ENCODE results near the gene LIPT2. TPM values are rescaled to one million over a fixed set of nuclear protein-coding genes. Genes with fewer than 3 reads are reported as not detected.

Gene LIPT2
- total RNA-seq, result 1.2 and 3.0 TPM in 2 replicates

DNA sequence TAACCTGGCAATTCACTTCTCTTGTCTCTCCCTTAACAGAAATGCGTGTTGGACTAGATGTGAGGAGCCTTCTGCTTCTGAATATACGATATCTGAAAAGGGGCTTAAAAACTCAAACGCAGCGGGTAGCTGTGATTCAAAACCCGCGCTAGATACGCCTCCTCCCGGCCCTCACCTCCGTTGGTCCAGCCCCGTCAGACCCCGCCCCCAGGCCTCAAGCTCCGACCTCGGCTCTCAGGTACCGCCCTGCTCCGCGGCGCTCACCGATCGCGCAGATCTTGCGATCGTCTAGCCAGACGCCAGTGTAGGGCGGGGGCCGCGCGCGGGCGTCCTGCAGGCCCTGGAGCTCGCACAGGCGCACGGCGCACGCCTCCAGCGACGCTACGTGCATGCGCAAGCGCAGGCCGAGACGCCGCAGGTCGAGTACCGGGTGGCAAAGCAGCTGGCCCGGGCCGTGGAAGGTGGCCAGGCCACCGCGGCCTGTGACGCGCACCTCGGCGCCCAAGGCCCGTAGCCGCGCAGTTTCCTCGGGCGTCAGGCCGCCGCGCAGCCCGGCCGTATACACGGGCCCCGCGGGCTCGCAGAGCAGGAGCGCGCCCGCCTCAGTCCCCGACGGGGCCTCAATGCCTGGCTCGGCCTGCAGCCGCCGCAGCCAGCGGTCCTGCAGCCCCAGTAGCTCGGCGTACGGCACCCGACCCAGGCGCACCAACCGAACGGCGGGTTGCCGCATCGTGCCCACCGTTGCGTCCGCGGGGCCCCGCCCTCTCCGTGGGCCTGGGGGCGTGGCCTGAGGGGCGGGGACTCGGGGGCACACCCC, at the start of gene LIPT2:
TSS of gene LIPT2 (minus strand) at position 751 of the 817 bp plus-strand sequence. CDS start at position 730, 21 bp downstream.

DNA sequence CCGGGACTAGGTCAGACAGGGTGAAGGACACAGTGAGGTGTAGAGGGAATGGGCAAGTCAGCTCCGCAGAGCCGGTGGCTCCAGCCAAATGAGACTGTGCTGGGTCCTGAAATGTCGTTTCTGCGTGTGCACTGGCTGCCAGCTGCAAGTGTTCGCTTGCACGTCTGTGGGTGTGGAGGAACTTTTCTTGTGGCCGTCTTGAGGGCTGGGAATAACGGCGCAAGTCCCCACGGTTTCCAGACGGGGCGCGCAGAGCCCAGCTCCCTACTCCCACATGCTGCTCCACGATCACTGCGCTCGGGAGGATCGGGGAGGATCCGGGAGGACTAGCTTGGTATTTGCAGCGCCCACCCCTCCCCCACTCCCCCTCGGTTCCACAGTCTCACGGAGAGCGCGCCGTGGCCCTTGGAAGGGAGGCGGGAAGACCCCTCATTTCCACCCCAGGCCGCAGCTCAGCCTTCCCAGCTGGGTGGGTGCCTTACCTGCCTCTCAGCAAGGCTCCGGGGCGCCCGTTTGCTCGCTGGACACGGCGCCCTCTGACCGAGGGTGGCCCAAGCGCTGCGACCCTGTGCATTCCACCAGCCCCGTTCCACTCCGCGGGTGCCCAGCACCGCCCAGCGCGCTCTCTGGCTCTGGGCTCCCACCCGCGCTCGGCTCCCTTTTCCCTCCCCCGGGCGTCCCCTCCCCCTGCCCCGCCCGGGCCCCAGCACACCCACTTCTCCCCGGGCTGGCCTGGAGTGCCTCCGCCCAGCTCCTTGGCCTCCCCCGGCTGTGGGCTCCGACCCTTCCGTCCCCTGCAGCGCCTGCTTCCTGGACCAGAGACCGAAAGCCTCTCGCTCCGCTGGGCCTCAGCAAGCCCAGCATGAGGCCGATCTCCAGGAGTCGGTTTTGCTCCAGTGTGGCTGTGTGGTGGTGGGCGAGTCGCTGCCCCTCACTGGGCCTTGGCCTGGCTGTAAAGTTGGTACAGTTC, 26.3 kb downstream of the LIPT2 start, which contains the start of gene KCNE3:
TSS of gene KCNE3 (minus strand) at position 634 of the 970 bp plus-strand sequence. CDS start 9,986 bp downstream, outside the sequence.

Other genes with a start within 250 kb of the LIPT2 start
- gene P4HA3, start 182.1 kb downstream of the LIPT2 start, total RNA-seq, result 3.1 TPM in 2 replicates
- gene PGM2L1, start 95.3 kb downstream of the LIPT2 start, total RNA-seq, result 2.6 TPM in 2 replicates
- 1.0 and 14.6 TPM in 2 replicates for gene KCNE3, start 26.2 kb downstream of the LIPT2 start, total RNA-seq
- gene POLD3, start 98.9 kb upstream of the LIPT2 start, total RNA-seq, result 9.3 and 15.4 TPM in 2 replicates
- not detected in 2 replicates for gene CHRDL2, start 237.7 kb upstream of the LIPT2 start, total RNA-seq